Karpas-422 (cell line): ENCODE results near the gene IL1RAPL2. TPM values are rescaled to one million over a fixed set of nuclear protein-coding genes. Genes with fewer than 3 reads are reported as not detected.
"Not testable (repeated sequence)": the region's sequence is repeated elsewhere in the genome, so short reads cannot be mapped to it uniquely, and the experiment has no call there.

ENCODE experiments used
- DNase-seq: peaks from one replicate; pipeline ENCODE4 v3.0.0-alpha.2; 2015
- H2AFZ ChIP-seq: fragments of 200-600 bp; sonication (generic); 2 replicates; pipeline ENCODE4 v1.6.1; 2014; ENCODE audit warnings: antibody characterized with exemption, low read length, mixed read lengths
- H3K27ac ChIP-seq: fragments of 200-600 bp; sonication (generic); 2 replicates; pipeline ENCODE4 v1.5.1; 2014; ENCODE audit warnings: mild to moderate bottlenecking, low read length, moderate library complexity
- H3K27me3 ChIP-seq: fragments of 200-600 bp; sonication (generic); 2 replicates; pipeline ENCODE4 v1.6.1; 2014; ENCODE audit warnings: low read length, mixed read lengths
- H3K36me3 ChIP-seq: fragments of 200-600 bp; sonication (generic); 2 replicates; pipeline ENCODE4 v1.6.1; 2014; ENCODE audit warnings: low read length, mixed read lengths; ENCODE audit not compliant: insufficient read depth
- H3K4me1 ChIP-seq: fragments of 200-600 bp; sonication (generic); 2 replicates; pipeline ENCODE4 v1.6.1; 2014; ENCODE audit warnings: mild to moderate bottlenecking, low read length, mixed read lengths
- H3K4me2 ChIP-seq: fragments of 200-600 bp; sonication (generic); 2 replicates; pipeline ENCODE4 v1.6.1; 2014; ENCODE audit warnings: low read length, low read depth, mild to moderate bottlenecking; ENCODE audit not compliant: poor library complexity, severe bottlenecking
- H3K4me3 ChIP-seq: fragments of 200-600 bp; sonication (generic); 2 replicates; pipeline ENCODE4 v1.5.1; 2014; ENCODE audit warnings: mild to moderate bottlenecking, antibody characterized with exemption, low read length, mixed read lengths
- H3K79me2 ChIP-seq: fragments of 200-600 bp; sonication (generic); 2 replicates; pipeline ENCODE4 v1.6.1; 2014; ENCODE audit warnings: mild to moderate bottlenecking, low read length, mixed read lengths
- H3K9ac ChIP-seq: fragments of 200-600 bp; sonication (generic); 2 replicates; pipeline ENCODE4 v1.6.0; 2014; ENCODE audit warnings: low read length
- H3K9me2 ChIP-seq: fragments of 200-600 bp; sonication (generic), shearing (Covaris generic); replicated peaks from 2 replicates; pipeline ENCODE4 v1.6.0; 2014; ENCODE audit warnings: mild to moderate bottlenecking, low read length, moderate library complexity; ENCODE audit not compliant: insufficient read depth
- H3K9me3 ChIP-seq: fragments of 300-700, 200-600 bp; sonication (generic); 2 replicates; pipeline ENCODE4 v1.6.1; 2014; ENCODE audit warnings: low read length, mixed read lengths
- H4K20me1 ChIP-seq: fragments of 200-600 bp; sonication (generic); 2 replicates; pipeline ENCODE4 v1.6.1; 2014; ENCODE audit warnings: mild to moderate bottlenecking, antibody characterized with exemption, low read length, low read depth; ENCODE audit not compliant: insufficient read depth
- total RNA-seq: library from RNA; depleted of rRNA; stranded (reverse); fragments of >200 nt; shearing (Covaris generic); gene quantifications from 2 replicates; pipeline ENCODE4 v1.2.3, GENCODE V29; 2014; ENCODE audit warnings: low replicate concordance

The IL1RAPL2 gene
- total RNA-seq, 1 experiment from 2014 or later = not detected

DNA sequence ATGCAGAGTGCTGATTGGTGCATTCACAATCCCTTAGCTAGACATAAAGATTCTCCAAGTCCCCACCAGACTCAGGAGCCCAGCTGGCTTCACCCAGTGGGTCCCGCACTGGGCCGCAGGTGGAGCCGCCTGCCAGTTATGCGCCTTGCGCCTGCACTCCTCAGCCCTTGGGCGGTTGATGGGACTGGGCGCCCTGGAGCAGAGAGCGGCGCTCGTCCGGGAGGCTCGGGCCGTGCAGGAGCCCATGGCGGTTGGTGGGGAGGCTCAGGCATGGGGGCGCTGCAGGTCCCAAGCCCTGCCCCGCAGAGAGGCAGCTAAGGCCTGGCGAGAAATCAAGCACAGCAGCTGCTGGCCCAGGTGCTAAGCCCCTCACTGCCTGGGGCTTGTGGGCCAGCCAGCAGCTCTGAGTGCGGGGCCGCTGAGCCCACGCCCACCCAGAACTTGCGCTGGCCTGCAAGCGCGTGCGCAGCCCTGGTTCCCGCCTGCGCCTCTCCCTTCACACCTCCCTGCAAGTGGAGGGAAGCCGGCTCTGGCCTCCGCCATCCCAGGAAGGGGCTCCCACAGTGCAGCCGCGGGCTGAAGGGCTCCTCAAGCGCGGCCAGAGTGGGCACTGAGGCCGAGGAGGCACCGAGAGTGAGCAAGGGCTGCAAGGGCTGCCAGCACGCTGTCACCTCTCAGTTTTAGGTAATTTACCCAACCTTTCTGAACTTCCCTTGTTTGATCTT is 549.8 kb downstream of the IL1RAPL2 start:
- H3K27ac ChIP-seq, H3K4me2 ChIP-seq, H3K36me3 ChIP-seq, H3K9me3 ChIP-seq, DNase-seq, H3K9me2 ChIP-seq, H3K27me3 ChIP-seq, H3K9ac ChIP-seq, H3K79me2 ChIP-seq, H3K4me1 ChIP-seq, H3K4me3 ChIP-seq, H4K20me1 ChIP-seq, H2AFZ ChIP-seq: not testable (repeated sequence)

DNA sequence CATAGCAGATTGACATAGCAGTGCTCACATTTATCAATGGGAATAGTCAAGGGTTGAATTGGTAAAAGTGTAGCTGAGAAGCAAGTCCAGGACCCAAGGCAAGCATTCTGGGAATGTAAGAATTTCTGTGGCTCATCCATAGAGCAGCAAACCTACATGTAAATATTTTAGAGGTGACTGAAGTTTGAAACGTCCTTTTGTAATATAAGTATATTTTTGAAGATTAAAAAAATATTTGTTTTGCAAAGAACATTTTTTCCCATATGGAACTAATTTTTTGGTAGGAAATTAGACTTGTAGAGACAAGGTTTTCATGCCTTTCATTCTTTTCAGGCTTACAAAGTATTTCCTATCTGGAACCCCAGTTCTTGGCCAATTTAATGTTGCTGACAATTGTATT is 550.5 kb downstream of the IL1RAPL2 start:
- H3K9me2 ChIP-seq = no peaks in the 10 kb centered on the region
- H3K27me3 ChIP-seq = no peaks in the 10 kb centered on the region
- H3K36me3 ChIP-seq = no peaks in the 10 kb centered on the region
- no peaks in the 10 kb centered on the region for H3K9me3 ChIP-seq
- DNase-seq = no peak
- H3K4me2 ChIP-seq = no peak overlapping the region
- no peak overlapping the region for H3K4me3 ChIP-seq
- H4K20me1 ChIP-seq = no peaks in the 10 kb centered on the region
- no peak overlapping the region for H3K27ac ChIP-seq
- H3K79me2 ChIP-seq = no peaks in the 10 kb centered on the region
- H2AFZ ChIP-seq = no peak overlapping the region
- no peak overlapping the region for H3K9ac ChIP-seq
- H3K4me1 ChIP-seq = peaks cover 5% of the 10 kb centered on the region; the same call in 1 of the 2 replicates

- Histone ChIP-seq H3K36me3 (no peaks in the 10 kb centered on the region), H3K9me3 (no peaks in the 10 kb centered on the region), H3K4me1 (peaks cover 5% of the 10 kb centered on the region; the same call in 1 of the 2 replicates), H3K79me2 (no peaks in the 10 kb centered on the region), H3K27me3 (no peaks in the 10 kb centered on the region), H3K4me3 (no peak overlapping the region), H3K9me2 (no peaks in the 10 kb centered on the region), H3K9ac (no peak overlapping the region), H3K27ac (no peak overlapping the region), H4K20me1 (no peaks in the 10 kb centered on the region), H2AFZ (no peak overlapping the region), H3K4me2 (no peak overlapping the region)
- no peak for DNase-seq
Measured at GRCh38 chrX:105117621-105118020, 551.6 kb downstream of the IL1RAPL2 start.

- Histone ChIP-seq H3K9me3 (no peaks in the 10 kb centered on the region), H3K4me1 (peaks cover 5% of the 10 kb centered on the region; the same call in 1 of the 2 replicates), H3K9ac (no peak overlapping the region), H3K27me3 (no peaks in the 10 kb centered on the region), H3K4me3 (no peak overlapping the region), H3K79me2 (no peaks in the 10 kb centered on the region), H2AFZ (no peak overlapping the region), H3K9me2 (no peaks in the 10 kb centered on the region), H4K20me1 (no peaks in the 10 kb centered on the region), H3K27ac (no peak overlapping the region), H3K4me2 (no peak overlapping the region), H3K36me3 (no peaks in the 10 kb centered on the region)
- no peak for DNase-seq
Measured at GRCh38 chrX:105120463-105120862, 554.5 kb downstream of the IL1RAPL2 start.

DNA sequence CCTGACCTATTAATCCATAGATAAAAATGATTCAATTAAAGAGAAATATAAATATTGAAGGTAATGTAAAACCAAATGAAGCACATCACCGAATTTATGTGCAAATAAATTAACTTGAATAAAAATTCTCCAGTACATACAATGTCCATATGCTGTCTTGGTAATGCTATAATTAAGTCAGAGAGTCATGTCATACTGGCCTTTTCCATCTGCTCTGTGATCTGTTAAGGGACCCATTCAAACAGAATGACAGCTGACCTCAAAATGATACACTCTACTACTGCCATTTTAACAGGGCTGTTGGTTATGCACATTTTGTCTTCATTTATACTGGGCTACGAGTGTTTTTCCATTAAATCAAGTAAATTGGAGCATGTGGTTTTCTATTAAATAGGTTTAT is 555.2 kb downstream of the IL1RAPL2 start:
- Histone ChIP-seq H3K4me3 (no peak overlapping the region), H3K9me3 (no peaks in the 10 kb centered on the region), H3K27me3 (no peaks in the 10 kb centered on the region), H3K36me3 (no peaks in the 10 kb centered on the region), H3K4me1 (peaks cover 5% of the 10 kb centered on the region; the same call in 1 of the 2 replicates), H3K79me2 (no peaks in the 10 kb centered on the region), H3K9ac (no peak overlapping the region), H3K9me2 (no peaks in the 10 kb centered on the region), H3K27ac (no peak overlapping the region), H2AFZ (no peak overlapping the region), H3K4me2 (no peak overlapping the region), H4K20me1 (no peaks in the 10 kb centered on the region)
- no peak for DNase-seq

DNA sequence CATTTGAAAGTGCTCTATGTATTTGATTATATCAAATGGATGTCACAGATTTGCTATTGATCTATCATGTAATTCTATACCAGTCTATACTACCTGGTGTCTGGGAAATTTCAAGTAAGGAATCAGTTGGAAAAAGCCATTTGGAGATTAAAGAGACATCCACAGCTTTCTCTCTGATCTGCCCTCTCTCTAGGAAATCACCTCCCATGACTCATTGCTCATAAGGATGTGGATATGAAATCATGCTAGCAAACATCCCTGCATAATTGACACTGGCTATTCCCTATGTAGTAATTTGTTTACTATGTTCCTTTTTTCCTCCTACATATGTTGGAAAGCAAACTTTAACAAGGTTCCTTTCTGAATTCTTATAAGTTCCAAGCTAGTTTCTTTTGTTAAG is 560.2 kb downstream of the IL1RAPL2 start:
- no peak overlapping the region for H2AFZ ChIP-seq
- H4K20me1 ChIP-seq = no peaks in the 10 kb centered on the region
- H3K27me3 ChIP-seq = no peaks in the 10 kb centered on the region
- no peaks in the 10 kb centered on the region for H3K36me3 ChIP-seq
- no peak overlapping the region for H3K27ac ChIP-seq
- no peaks in the 10 kb centered on the region; the same call in 1 of the 2 replicates for H3K9me3 ChIP-seq
- no peak overlapping the region for H3K9ac ChIP-seq
- DNase-seq = no peak
- no peak overlapping the region for H3K4me3 ChIP-seq
- H3K4me2 ChIP-seq = no peak overlapping the region
- no peaks in the 10 kb centered on the region for H3K79me2 ChIP-seq
- H3K4me1 ChIP-seq = no peaks in the 10 kb centered on the region
- no peaks in the 10 kb centered on the region for H3K9me2 ChIP-seq

DNA sequence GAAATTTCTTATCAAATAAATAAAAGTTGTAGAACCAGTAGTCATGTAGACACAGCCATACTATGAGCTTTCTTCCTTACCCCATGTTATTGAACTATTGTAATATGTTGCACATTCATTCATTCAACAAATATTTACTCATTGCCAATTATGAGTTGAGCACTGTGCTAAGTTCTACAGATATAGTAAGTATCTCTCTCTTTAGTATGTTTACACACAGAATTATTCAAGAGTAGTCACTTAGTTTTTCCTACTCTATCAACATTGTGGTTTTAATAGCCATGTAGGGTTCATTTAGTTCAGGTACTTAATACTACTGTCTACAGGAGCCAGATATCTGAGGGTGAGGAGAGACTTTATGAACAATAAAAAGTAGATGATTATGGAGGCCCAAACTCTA is 568.3 kb downstream of the IL1RAPL2 start:
- H3K27me3 ChIP-seq = no peaks in the 10 kb centered on the region
- H3K4me1 ChIP-seq = no peaks in the 10 kb centered on the region
- H4K20me1 ChIP-seq = no peaks in the 10 kb centered on the region
- H3K79me2 ChIP-seq = no peaks in the 10 kb centered on the region
- H3K9me3 ChIP-seq = peaks cover 3% of the 10 kb centered on the region; the same call in 1 of the 2 replicates
- no peak overlapping the region for H3K4me3 ChIP-seq
- H3K4me2 ChIP-seq = no peak overlapping the region
- no peak overlapping the region for H2AFZ ChIP-seq
- no peaks in the 10 kb centered on the region for H3K9me2 ChIP-seq
- H3K27ac ChIP-seq = no peak overlapping the region
- no peaks in the 10 kb centered on the region for H3K36me3 ChIP-seq
- DNase-seq = no peak
- H3K9ac ChIP-seq = no peak overlapping the region

DNA sequence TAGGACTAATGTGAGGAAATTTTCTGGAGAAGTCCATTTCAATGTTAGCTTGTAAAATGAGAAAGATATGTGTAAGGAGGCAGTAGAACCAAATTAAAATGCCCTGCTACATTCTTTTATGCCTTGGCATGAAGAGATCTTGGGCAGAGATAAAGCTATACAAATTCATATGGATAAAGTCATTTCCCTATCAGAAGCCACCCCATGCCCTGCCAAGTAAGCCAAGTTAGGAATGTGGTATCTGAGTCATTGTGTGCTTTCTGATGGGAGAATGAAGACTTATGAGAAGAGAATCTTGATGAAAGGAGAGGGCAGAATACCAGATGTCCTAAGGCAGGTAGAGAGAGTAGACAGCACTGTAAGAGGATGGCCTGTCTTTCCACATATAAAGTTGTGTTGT is 570.8 kb downstream of the IL1RAPL2 start:
- H3K4me3 ChIP-seq = no peak overlapping the region
- H4K20me1 ChIP-seq = no peaks in the 10 kb centered on the region
- H2AFZ ChIP-seq = no peak overlapping the region
- H3K36me3 ChIP-seq = no peaks in the 10 kb centered on the region
- H3K27ac ChIP-seq = no peak overlapping the region
- H3K9me2 ChIP-seq = no peaks in the 10 kb centered on the region
- no peaks in the 10 kb centered on the region for H3K4me1 ChIP-seq
- no peaks in the 10 kb centered on the region for H3K27me3 ChIP-seq
- no peak overlapping the region for H3K4me2 ChIP-seq
- no peak overlapping the region for H3K9ac ChIP-seq
- H3K9me3 ChIP-seq = peaks cover 3% of the 10 kb centered on the region; the same call in 1 of the 2 replicates
- DNase-seq = no peak
- H3K79me2 ChIP-seq = no peaks in the 10 kb centered on the region
